Measurements from ENCODE around the gene PROZ.

PROZ gene

GRCh38 chr13:113143466-113144254, 14.8 kb upstream of the PROZ start:
- no CpG with 5 or more reads among the region's 39 CpGs for WGBS (ENCODE audit: insufficient coverage, insufficient read length)

GRCh38 chr13:113144255-113144629, 14.2 kb upstream of the PROZ start:
- Histone ChIP-seq H3K36me3 (ENCODE audit: control insufficient read depth, insufficient read depth, low read length) (no peaks in the 10 kb centered on the region; the same call in 1 of the 2 replicates), H3K4me3 (ENCODE audit: low read length) (no peak overlapping the region), H3K27ac (ENCODE audit: low read length) (no peak overlapping the region), H3K27me3 (ENCODE audit: control insufficient read depth, insufficient read depth, low read length) (no peaks in the 10 kb centered on the region), H3K4me1 (ENCODE audit: control insufficient read depth, insufficient read depth, low read length) (0 out of 2 replicates have a peak, but pooled peaks cover 1% of the 10 kb centered on the region), H3K9me3 (ENCODE audit: control insufficient read depth, insufficient read depth, low read length) (no peaks in the 10 kb centered on the region)
- no CpG with 5 or more reads among the region's 12 CpGs for WGBS (ENCODE audit: insufficient coverage, insufficient read length)
- DNase-seq (ENCODE audit: low read depth, low spot score) = no peak

More at GRCh38 chr13:113143466-113144254, 14.8 kb upstream of the PROZ start:
- Histone ChIP-seq H3K27me3 (ENCODE audit: control insufficient read depth, insufficient read depth, low read length) (no peaks in the 10 kb centered on the region), H3K27ac (ENCODE audit: low read length) (no peak overlapping the region), H3K4me3 (ENCODE audit: low read length) (no peak overlapping the region), H3K4me1 (ENCODE audit: control insufficient read depth, insufficient read depth, low read length) (0 out of 2 replicates have a peak, but pooled peaks cover 1% of the 10 kb centered on the region), H3K36me3 (ENCODE audit: control insufficient read depth, insufficient read depth, low read length) (no peaks in the 10 kb centered on the region; the same call in 1 of the 2 replicates), H3K9me3 (ENCODE audit: control insufficient read depth, insufficient read depth, low read length) (no peaks in the 10 kb centered on the region)
- DNase-seq (ENCODE audit: low read depth, low spot score) = no peak

- 0 out of 2 replicates have a peak, but pooled peaks cover 1% of the 10 kb centered on the region for H3K4me1 ChIP-seq (ENCODE audit: control insufficient read depth, insufficient read depth, low read length)
Observed at GRCh38 chr13:113145496-113145895, 13.0 kb upstream of the PROZ start.

GRCh38 chr13:113145911-113146598, 12.4 kb upstream of the PROZ start:
- DNase-seq (ENCODE audit: low read depth, low spot score) = no peak
- Histone ChIP-seq H3K4me3 (ENCODE audit: low read length) (no peak overlapping the region), H3K36me3 (ENCODE audit: control insufficient read depth, insufficient read depth, low read length) (no peaks in the 10 kb centered on the region; the same call in 1 of the 2 replicates), H3K27ac (ENCODE audit: low read length) (no peak overlapping the region), H3K27me3 (ENCODE audit: control insufficient read depth, insufficient read depth, low read length) (no peaks in the 10 kb centered on the region), H3K4me1 (ENCODE audit: control insufficient read depth, insufficient read depth, low read length) (0 out of 2 replicates have a peak, but pooled peaks cover 1% of the 10 kb centered on the region), H3K9me3 (ENCODE audit: control insufficient read depth, insufficient read depth, low read length) (no peaks in the 10 kb centered on the region)
- WGBS (ENCODE audit: insufficient coverage, insufficient read length) = no CpG with 5 or more reads among the region's 15 CpGs

More at GRCh38 chr13:113145496-113145895, 13.0 kb upstream of the PROZ start:
- Histone ChIP-seq H3K27ac (ENCODE audit: low read length) (no peak overlapping the region), H3K27me3 (ENCODE audit: control insufficient read depth, insufficient read depth, low read length) (no peaks in the 10 kb centered on the region), H3K4me3 (ENCODE audit: low read length) (no peak overlapping the region), H3K36me3 (ENCODE audit: control insufficient read depth, insufficient read depth, low read length) (no peaks in the 10 kb centered on the region; the same call in 1 of the 2 replicates), H3K9me3 (ENCODE audit: control insufficient read depth, insufficient read depth, low read length) (no peaks in the 10 kb centered on the region)
- DNase-seq (ENCODE audit: low read depth, low spot score) = no peak
- WGBS (ENCODE audit: insufficient coverage, insufficient read length) = no CpG with 5 or more reads among the region's 12 CpGs

GRCh38 chr13:113146750-113147149, 11.7 kb upstream of the PROZ start:
- H3K27ac ChIP-seq (ENCODE audit: low read length) = no peak overlapping the region
- no peaks in the 10 kb centered on the region; the same call in 1 of the 2 replicates for H3K36me3 ChIP-seq (ENCODE audit: control insufficient read depth, insufficient read depth, low read length)
- DNase-seq (ENCODE audit: low read depth, low spot score) = no peak
- H3K27me3 ChIP-seq (ENCODE audit: control insufficient read depth, insufficient read depth, low read length) = no peaks in the 10 kb centered on the region; the same call in 1 of the 2 replicates
- no peak overlapping the region for H3K4me3 ChIP-seq (ENCODE audit: low read length)
- 0 out of 2 replicates have a peak, but pooled peaks cover 1% of the 10 kb centered on the region for H3K4me1 ChIP-seq (ENCODE audit: control insufficient read depth, insufficient read depth, low read length)
- WGBS (ENCODE audit: insufficient coverage, insufficient read length) = no CpG with 5 or more reads among the region's 9 CpGs
- H3K9me3 ChIP-seq (ENCODE audit: control insufficient read depth, insufficient read depth, low read length) = no peaks in the 10 kb centered on the region

GRCh38 chr13:113147206-113147605, 11.2 kb upstream of the PROZ start:
- WGBS (ENCODE audit: insufficient coverage, insufficient read length) = no CpG with 5 or more reads among the region's 8 CpGs

GRCh38 chr13:113148407-113148806, 10.0 kb upstream of the PROZ start:
- Histone ChIP-seq H3K4me3 (ENCODE audit: low read length) (no peak overlapping the region), H3K27ac (ENCODE audit: low read length) (no peak overlapping the region), H3K27me3 (ENCODE audit: control insufficient read depth, insufficient read depth, low read length) (peaks cover 2% of the 10 kb centered on the region; the same call in 1 of the 2 replicates), H3K9me3 (ENCODE audit: control insufficient read depth, insufficient read depth, low read length) (no peaks in the 10 kb centered on the region), H3K36me3 (ENCODE audit: control insufficient read depth, insufficient read depth, low read length) (no peaks in the 10 kb centered on the region; the same call in 1 of the 2 replicates), H3K4me1 (ENCODE audit: control insufficient read depth, insufficient read depth, low read length) (0 out of 2 replicates have a peak, but pooled peaks cover 3% of the 10 kb centered on the region)
- WGBS (ENCODE audit: insufficient coverage, insufficient read length) = no CpG with 5 or more reads among the region's 13 CpGs
- no peak for DNase-seq (ENCODE audit: low read depth, low spot score)

More at GRCh38 chr13:113147206-113147605, 11.2 kb upstream of the PROZ start:
- DNase-seq (ENCODE audit: low read depth, low spot score) = no peak
- Histone ChIP-seq H3K4me3 (ENCODE audit: low read length) (no peak overlapping the region), H3K36me3 (ENCODE audit: control insufficient read depth, insufficient read depth, low read length) (no peaks in the 10 kb centered on the region; the same call in 1 of the 2 replicates), H3K4me1 (ENCODE audit: control insufficient read depth, insufficient read depth, low read length) (0 out of 2 replicates have a peak, but pooled peaks cover 1% of the 10 kb centered on the region), H3K27me3 (ENCODE audit: control insufficient read depth, insufficient read depth, low read length) (no peaks in the 10 kb centered on the region; the same call in 1 of the 2 replicates), H3K27ac (ENCODE audit: low read length) (no peak overlapping the region), H3K9me3 (ENCODE audit: control insufficient read depth, insufficient read depth, low read length) (no peaks in the 10 kb centered on the region)

- no peak overlapping the region for H3K27ac ChIP-seq (ENCODE audit: low read length)
- peaks cover 2% of the 10 kb centered on the region; the same call in 1 of the 2 replicates for H3K27me3 ChIP-seq (ENCODE audit: control insufficient read depth, insufficient read depth, low read length)
Observed at GRCh38 chr13:113148940-113149503, 9.4 kb upstream of the PROZ start.

GRCh38 chr13:113149711-113150549, 8.5 kb upstream of the PROZ start:
- Histone ChIP-seq H3K9me3 (ENCODE audit: control insufficient read depth, insufficient read depth, low read length) (no peaks in the 10 kb centered on the region), H3K4me3 (ENCODE audit: low read length) (no peak overlapping the region), H3K36me3 (ENCODE audit: control insufficient read depth, insufficient read depth, low read length) (no peaks in the 10 kb centered on the region), H3K27me3 (ENCODE audit: control insufficient read depth, insufficient read depth, low read length) (peaks cover 2% of the 10 kb centered on the region; the same call in 1 of the 2 replicates), H3K27ac (ENCODE audit: low read length) (no peak overlapping the region), H3K4me1 (ENCODE audit: control insufficient read depth, insufficient read depth, low read length) (peaks cover 3% of the 10 kb centered on the region; the same call in 1 of the 2 replicates)
- WGBS (ENCODE audit: insufficient coverage, insufficient read length) = no CpG with 5 or more reads among the region's 26 CpGs
- DNase-seq (ENCODE audit: low read depth, low spot score) = no peak

More at GRCh38 chr13:113148940-113149503, 9.4 kb upstream of the PROZ start:
- H3K4me1 ChIP-seq (ENCODE audit: control insufficient read depth, insufficient read depth, low read length) = 0 out of 2 replicates have a peak, but pooled peaks cover 1% of the 10 kb centered on the region
- H3K36me3 ChIP-seq (ENCODE audit: control insufficient read depth, insufficient read depth, low read length) = no peaks in the 10 kb centered on the region; the same call in 1 of the 2 replicates
- no peak for DNase-seq (ENCODE audit: low read depth, low spot score)
- no CpG with 5 or more reads among the region's 38 CpGs for WGBS (ENCODE audit: insufficient coverage, insufficient read length)
- H3K9me3 ChIP-seq (ENCODE audit: control insufficient read depth, insufficient read depth, low read length) = no peaks in the 10 kb centered on the region
- H3K4me3 ChIP-seq (ENCODE audit: low read length) = no peak overlapping the region
